ENCODE data around the gene ZNF76. TPM values are rescaled to one million over a fixed set of nuclear protein-coding genes. Genes with fewer than 3 reads are reported as not detected.

The ZNF76 gene
- polyA plus RNA-seq, 1 of the 3 experiments (the other 2 are of a cell fraction), result 19.7 TPM

DNA sequence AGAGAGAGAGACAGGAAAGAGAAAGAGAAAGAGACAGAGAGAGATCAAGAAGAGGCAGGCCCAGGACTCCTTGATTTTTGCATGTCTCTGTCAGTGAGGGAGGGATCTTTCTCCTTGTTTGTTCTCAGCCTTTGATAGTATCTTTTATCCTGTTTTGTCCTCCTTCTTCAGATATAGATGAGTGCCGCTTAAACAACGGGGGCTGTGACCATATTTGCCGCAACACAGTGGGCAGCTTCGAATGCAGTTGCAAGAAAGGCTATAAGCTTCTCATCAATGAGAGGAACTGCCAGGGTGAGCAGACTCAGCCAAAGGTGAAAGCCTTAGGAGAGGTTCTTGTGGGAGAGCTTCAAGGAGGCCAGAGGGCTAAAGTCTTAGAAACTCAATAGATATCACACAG is 20.0 kb upstream of the ZNF76 start (continued):
- TF ChIP-seq, protein P1, sequence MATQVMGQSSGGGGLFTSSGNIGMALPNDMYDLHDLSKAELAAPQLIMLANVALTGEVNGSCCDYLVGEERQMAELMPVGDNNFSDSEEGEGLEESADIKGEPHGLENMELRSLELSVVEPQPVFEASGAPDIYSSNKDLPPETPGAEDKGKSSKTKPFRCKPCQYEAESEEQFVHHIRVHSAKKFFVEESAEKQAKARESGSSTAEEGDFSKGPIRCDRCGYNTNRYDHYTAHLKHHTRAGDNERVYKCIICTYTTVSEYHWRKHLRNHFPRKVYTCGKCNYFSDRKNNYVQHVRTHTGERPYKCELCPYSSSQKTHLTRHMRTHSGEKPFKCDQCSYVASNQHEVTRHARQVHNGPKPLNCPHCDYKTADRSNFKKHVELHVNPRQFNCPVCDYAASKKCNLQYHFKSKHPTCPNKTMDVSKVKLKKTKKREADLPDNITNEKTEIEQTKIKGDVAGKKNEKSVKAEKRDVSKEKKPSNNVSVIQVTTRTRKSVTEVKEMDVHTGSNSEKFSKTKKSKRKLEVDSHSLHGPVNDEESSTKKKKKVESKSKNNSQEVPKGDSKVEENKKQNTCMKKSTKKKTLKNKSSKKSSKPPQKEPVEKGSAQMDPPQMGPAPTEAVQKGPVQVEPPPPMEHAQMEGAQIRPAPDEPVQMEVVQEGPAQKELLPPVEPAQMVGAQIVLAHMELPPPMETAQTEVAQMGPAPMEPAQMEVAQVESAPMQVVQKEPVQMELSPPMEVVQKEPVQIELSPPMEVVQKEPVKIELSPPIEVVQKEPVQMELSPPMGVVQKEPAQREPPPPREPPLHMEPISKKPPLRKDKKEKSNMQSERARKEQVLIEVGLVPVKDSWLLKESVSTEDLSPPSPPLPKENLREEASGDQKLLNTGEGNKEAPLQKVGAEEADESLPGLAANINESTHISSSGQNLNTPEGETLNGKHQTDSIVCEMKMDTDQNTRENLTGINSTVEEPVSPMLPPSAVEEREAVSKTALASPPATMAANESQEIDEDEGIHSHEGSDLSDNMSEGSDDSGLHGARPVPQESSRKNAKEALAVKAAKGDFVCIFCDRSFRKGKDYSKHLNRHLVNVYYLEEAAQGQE (IDR thresholded peaks at IDR 0.05; ENCODE audit: low read depth, low read length), result no peak
- TF ChIP-seq EZH2phosphoT487 (IDR thresholded peaks at IDR 0.05; ENCODE audit: borderline replicate concordance, low read depth) (no peak), NFIC (IDR thresholded peaks at IDR 0.05; ENCODE audit: borderline replicate concordance) (no peak), FOSL2 (IDR thresholded peaks at IDR 0.05; ENCODE audit: borderline replicate concordance, low read depth) (no peak), TCF12 (IDR thresholded peaks at IDR 0.05) (no peak), ELF1 (IDR thresholded peaks at IDR 0.05) (no peak)
- TF ChIP-seq, protein P2, sequence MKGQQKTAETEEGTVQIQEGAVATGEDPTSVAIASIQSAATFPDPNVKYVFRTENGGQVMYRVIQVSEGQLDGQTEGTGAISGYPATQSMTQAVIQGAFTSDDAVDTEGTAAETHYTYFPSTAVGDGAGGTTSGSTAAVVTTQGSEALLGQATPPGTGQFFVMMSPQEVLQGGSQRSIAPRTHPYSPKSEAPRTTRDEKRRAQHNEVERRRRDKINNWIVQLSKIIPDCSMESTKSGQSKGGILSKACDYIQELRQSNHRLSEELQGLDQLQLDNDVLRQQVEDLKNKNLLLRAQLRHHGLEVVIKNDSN (IDR thresholded peaks at IDR 0.05; ENCODE audit: borderline replicate concordance, low read depth), result no peak

DNA sequence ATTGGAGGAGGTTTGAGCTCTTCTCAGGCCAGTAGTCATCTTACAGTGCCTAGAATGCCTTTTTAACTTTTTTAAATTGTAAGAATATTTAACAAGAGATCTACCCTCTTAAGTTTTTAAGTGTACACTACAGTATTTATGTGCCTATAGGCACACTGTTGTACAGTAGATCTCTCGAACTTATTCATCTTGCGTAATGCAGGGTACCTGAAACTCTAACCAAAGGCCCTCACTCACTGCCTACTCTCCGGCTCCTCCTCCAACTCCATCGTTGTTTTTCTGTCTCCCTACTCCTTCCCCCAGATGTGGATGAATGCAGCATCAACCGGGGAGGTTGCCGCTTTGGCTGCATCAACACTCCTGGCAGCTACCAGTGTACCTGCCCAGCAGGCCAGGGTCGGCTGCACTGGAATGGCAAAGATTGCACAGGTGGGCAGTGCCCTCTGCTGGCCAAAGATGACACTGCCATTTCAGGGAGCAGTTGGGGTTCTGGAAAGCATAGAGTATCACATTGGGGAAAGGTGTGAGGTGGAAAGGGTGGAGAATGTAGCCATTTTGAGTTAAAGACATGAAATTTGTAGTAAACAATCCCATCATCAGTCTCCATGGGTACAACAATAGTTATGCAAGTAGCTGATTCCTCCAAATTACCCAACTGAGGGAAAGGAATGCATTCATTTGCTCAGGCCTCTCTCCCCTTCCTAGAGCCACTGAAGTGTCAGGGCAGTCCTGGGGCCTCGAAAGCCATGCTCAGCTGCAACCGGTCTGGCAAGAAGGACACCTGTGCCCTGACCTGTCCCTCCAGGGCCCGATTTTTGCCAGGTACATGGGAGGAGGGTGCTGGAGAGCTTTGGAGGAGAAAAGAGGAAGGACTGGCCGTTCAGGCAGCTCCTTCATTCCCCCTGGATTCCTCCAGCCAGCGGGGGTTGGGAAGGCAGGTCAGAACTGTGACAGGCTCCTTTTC is 18.4 kb upstream of the ZNF76 start:
- peak; percentile 84 for DNase-seq
- 35% methylated on average over 11 of the region's 12 CpGs for WGBS (ENCODE audit: low lambda C conversion rate)
- Histone ChIP-seq H3K27ac (ENCODE audit: low read depth in 2 of 2, low read length in 1 of 2) (no peak overlapping the region), H3K27me3 (ENCODE audit: insufficient read depth) (no peaks in the 10 kb centered on the region), H4K20me1 (ENCODE audit: insufficient read depth) (no peaks in the 10 kb centered on the region; the same call in 1 of the 2 replicates), H3F3A (replicated peaks; ENCODE audit: insufficient read depth) (peaks cover 6% of the 10 kb centered on the region), H3K9ac (no peak overlapping the region), H3K9me3 (no peaks in the 10 kb centered on the region), H3K9me2 (no peaks in the 10 kb centered on the region), H3K79me2 (ENCODE audit: insufficient read depth) (peaks cover 9% of the 10 kb centered on the region), H3K4me1 (ENCODE audit: control insufficient read depth in 1 of 2, insufficient read depth in 2 of 2, low read depth in 1 of 2, low read length in 1 of 2) (peaks cover 0 to 12% of the 10 kb centered on the region in 2 experiments; a peak in 1 of 4 replicates), H3K4me3 (ENCODE audit: low read depth in 2 of 2, low read length in 1 of 2) (no peak overlapping the region; a peak in 1 of 4 replicates), H3K36me3 (replicated peaks in 1 of 2; ENCODE audit: control insufficient read depth in 1 of 2, insufficient read depth in 2 of 2, low read length in 1 of 2) (peaks cover 5 to 14% of the 10 kb centered on the region in 2 experiments), H2AFZ (ENCODE audit: low read depth) (no peak overlapping the region), H3K4me2 (no peak overlapping the region)
- POLR2A ChIA-PET, result interaction anchor here (0.9 kb wide), 1 partner anchor 10 kb away, joined by 3 read pairs; no protein-coding TSS in a partner anchor
- peak; percentile 86 for TF ChIP-seq SMC3 (IDR thresholded peaks at IDR 0.05; ENCODE audit: low read depth, low read length)
- TF ChIP-seq TEAD4 (IDR thresholded peaks at IDR 0.05; ENCODE audit: borderline replicate concordance, insufficient read depth), result no peak
- TF ChIP-seq RAD21 (IDR thresholded peaks at IDR 0.05; ENCODE audit: low read length), result peak; percentile 94
- TF ChIP-seq, protein P3, sequence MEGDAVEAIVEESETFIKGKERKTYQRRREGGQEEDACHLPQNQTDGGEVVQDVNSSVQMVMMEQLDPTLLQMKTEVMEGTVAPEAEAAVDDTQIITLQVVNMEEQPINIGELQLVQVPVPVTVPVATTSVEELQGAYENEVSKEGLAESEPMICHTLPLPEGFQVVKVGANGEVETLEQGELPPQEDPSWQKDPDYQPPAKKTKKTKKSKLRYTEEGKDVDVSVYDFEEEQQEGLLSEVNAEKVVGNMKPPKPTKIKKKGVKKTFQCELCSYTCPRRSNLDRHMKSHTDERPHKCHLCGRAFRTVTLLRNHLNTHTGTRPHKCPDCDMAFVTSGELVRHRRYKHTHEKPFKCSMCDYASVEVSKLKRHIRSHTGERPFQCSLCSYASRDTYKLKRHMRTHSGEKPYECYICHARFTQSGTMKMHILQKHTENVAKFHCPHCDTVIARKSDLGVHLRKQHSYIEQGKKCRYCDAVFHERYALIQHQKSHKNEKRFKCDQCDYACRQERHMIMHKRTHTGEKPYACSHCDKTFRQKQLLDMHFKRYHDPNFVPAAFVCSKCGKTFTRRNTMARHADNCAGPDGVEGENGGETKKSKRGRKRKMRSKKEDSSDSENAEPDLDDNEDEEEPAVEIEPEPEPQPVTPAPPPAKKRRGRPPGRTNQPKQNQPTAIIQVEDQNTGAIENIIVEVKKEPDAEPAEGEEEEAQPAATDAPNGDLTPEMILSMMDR (IDR thresholded peaks at IDR 0.05), result peak; percentile 98
- TF ChIP-seq TAF1 (IDR thresholded peaks at IDR 0.05; ENCODE audit: borderline replicate concordance, low read depth, low read length), result no peak
- CTCF ChIA-PET, result interaction anchor here (0.6 to 14.0 kb wide), 71 partner anchors 10 to 1077 kb away, joined by 3 to 163 read pairs (median 4); partner anchors contain the start of genes SCUBE3, TCP11 and ZNF76

Measured in SK-N-SH (cell line).